Mucosa of descending colon (tissue), 3 donors: ENCODE measurements around the gene KRT86. TPM values are rescaled to one million over a fixed set of nuclear protein-coding genes. Genes with fewer than 3 reads are reported as not detected.

Source experiments
- ATAC-seq: fragments of 200-7000 bp; cut with Tn5 transposase; one replicate; pipeline ENCODE4 v1.9.1; 2020; ENCODE audit warnings: mild to moderate bottlenecking, moderate library complexity
- DNase-seq, 3 donors: peaks; one replicate each; pipeline ENCODE4 v3.0.0-alpha.2; 2020
- H3K36me3 ChIP-seq: fragments of 200-600 bp; one replicate; pipeline ENCODE4 v1.8.0; 2021; ENCODE audit warnings: low read depth, mild to moderate bottlenecking
- H3K4me1 ChIP-seq: fragments of 200-600 bp; one replicate; pipeline ENCODE4 v1.8.0; 2021; ENCODE audit warnings: low read depth, mild to moderate bottlenecking
- H3K4me3 ChIP-seq: fragments of 200-600 bp; one replicate; pipeline ENCODE4 v1.8.0; 2021; ENCODE audit warnings: mild to moderate bottlenecking
- H3K9me3 ChIP-seq: fragments of 200-600 bp; one replicate; pipeline ENCODE4 v1.8.0; 2021; ENCODE audit warnings: mild to moderate bottlenecking
- intact Hi-C, 2 donors: fragments of 100-400 bp; cut with DNase I in 1 of 2; cut with micrococcal nuclease in 1 of 2; formaldehyde crosslinking; loops; one replicate each; pipeline versions ENCODE4 v1.11.0 to v1.11.1; 2022; cut with DNase I, micrococcal nuclease
- total RNA-seq, 3 donors: library from RNA; stranded (reverse); fragmentation: NEBNext Ultra II Directional in 2 of 3; extraction: Animal tissue kit (Norgen Biotek cat#: 25700) in 2 of 3; gene quantifications; one replicate each; pipeline versions ENCODE4 v1.2.1 to v1.2.4, GENCODE V29; 2021 to 2023
- TF ChIP-seq, protein P1 (sequence below): fragments of 200-600 bp; IDR thresholded peaks from one replicate; pipeline ENCODE4 v1.8.0; 2022; ENCODE audit warnings: antibody characterized with exemption, mild to moderate bottlenecking
- donor health status: DM: no; HTN: no; CAD: no; lungs with moderate emphysema.
- donor health status: DM: no; HTN: no; CAD: no.
- donor health status: DM: no; HTN: yes; CAD: no.

The KRT86 gene
- total RNA-seq, 3 donors from 2014 or later, result 0.35 to 0.58 TPM; not detected in 1

DNA sequence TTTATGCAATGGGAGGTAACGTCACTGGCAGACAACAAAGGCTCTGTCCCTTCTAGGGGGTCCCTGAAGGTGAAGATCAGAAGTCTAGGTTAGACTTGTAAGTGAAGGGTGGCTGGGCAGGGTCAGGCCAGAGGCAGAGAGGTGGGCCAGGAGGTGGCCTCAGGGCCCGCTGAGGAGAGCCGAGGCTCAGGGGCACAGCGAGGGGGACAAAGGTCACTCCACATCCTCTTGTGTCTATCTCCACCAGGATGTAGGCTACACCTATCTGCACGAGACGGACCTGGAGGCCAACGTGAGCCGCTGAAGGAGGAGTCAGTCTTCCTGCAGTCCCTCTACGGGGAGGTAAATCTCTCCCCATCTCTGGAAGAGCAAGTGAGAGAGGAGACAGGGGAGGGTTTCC lies 72.6 kb downstream of the KRT86 start:
- no peaks in the 10 kb centered on the region for H3K9me3 ChIP-seq
- H3K4me1 ChIP-seq, result no peaks in the 10 kb centered on the region
- TF ChIP-seq, protein P1, sequence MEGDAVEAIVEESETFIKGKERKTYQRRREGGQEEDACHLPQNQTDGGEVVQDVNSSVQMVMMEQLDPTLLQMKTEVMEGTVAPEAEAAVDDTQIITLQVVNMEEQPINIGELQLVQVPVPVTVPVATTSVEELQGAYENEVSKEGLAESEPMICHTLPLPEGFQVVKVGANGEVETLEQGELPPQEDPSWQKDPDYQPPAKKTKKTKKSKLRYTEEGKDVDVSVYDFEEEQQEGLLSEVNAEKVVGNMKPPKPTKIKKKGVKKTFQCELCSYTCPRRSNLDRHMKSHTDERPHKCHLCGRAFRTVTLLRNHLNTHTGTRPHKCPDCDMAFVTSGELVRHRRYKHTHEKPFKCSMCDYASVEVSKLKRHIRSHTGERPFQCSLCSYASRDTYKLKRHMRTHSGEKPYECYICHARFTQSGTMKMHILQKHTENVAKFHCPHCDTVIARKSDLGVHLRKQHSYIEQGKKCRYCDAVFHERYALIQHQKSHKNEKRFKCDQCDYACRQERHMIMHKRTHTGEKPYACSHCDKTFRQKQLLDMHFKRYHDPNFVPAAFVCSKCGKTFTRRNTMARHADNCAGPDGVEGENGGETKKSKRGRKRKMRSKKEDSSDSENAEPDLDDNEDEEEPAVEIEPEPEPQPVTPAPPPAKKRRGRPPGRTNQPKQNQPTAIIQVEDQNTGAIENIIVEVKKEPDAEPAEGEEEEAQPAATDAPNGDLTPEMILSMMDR, result no peak
- no peak overlapping the region for H3K4me3 ChIP-seq
- no peak for DNase-seq
- intact Hi-C loops, result no loop called here
- ATAC-seq, result peak; percentile 43
- H3K36me3 ChIP-seq, result no peaks in the 10 kb centered on the region

- Histone ChIP-seq H3K4me1 (no peaks in the 10 kb centered on the region), H3K4me3 (no peak overlapping the region), H3K9me3 (no peaks in the 10 kb centered on the region), H3K36me3 (no peaks in the 10 kb centered on the region)
- intact Hi-C loops, result no loop called here
- TF ChIP-seq, protein P1, result no peak
- no peak for ATAC-seq
- DNase-seq, result no peak
These were observed 73.4 kb downstream of the KRT86 start for GRCh38 chr12:52347551-52348510.

GRCh38 chr12:52349196-52349595 lies 74.8 kb downstream of the KRT86 start:
- TF ChIP-seq, protein P1, result no peak

DNA sequence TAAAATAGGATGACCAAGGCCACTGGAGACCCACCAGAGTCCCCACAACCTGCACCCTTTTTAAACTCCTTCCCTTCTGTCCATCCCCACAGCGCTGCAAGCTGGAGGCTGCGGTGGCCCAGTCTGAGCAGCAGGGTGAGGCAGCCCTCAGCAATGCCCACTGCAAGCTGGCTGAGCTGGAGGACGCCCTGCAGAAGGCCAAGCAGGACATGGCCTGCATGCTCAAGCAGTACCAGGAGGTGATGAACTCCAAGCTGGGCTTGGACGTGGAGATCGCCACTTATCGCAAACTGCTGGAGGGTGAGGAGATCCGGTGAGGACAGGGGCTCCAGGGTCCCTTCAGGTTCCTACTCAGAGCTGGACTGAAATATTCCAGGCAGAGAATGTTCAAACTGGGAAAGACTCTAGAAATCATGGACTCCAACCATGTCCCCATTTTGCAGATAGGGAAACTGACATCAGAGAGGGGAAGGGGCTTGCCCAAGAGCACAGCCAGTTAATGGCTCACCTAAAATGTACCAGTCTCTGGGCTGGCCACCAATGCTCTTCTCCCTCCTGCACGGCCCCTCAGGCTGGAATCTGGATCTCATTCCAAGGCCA lies 75.7 kb downstream of the KRT86 start:
- ATAC-seq (no peak), DNase-seq (no peak)
- H3K4me1 ChIP-seq, result no peaks in the 10 kb centered on the region
- H3K36me3 ChIP-seq, result no peaks in the 10 kb centered on the region
- TF ChIP-seq, protein P1, result no peak
- no peaks in the 10 kb centered on the region for H3K9me3 ChIP-seq
- no peak overlapping the region for H3K4me3 ChIP-seq
- intact Hi-C loops, result no loop called here

More at GRCh38 chr12:52349196-52349595, 74.8 kb downstream of the KRT86 start:
- DNase-seq (no peak), ATAC-seq (no peak)
- intact Hi-C loops, result no loop called here
- Histone ChIP-seq H3K36me3 (no peaks in the 10 kb centered on the region), H3K9me3 (no peaks in the 10 kb centered on the region), H3K4me1 (no peaks in the 10 kb centered on the region), H3K4me3 (no peak overlapping the region)

DNA sequence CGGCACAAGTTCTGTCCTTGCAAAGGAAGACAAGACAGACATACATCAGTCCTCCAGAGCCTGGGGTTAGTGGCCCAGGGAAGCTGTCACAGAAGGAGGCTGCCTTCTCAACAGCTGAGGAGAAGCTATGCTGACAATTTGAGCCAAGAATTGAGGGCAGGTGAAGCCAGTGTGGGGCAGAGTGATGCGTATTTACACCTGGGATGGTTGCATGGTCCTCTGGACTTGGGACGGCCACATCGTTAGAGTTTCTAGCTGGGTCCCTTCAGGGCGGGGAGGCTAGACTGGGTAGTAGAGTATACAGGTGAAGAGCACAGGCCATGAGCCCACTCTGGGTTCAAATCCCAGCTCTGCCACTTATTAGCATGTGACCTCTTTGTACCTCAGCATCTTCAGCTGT lies 76.3 kb downstream of the KRT86 start:
- DNase-seq (no peak), ATAC-seq (no peak)
- intact Hi-C loops, result no loop called here
- TF ChIP-seq, protein P1, result no peak
- no peaks in the 10 kb centered on the region for H3K36me3 ChIP-seq
- no peaks in the 10 kb centered on the region for H3K9me3 ChIP-seq
- no peak overlapping the region for H3K4me3 ChIP-seq
- H3K4me1 ChIP-seq, result no peaks in the 10 kb centered on the region
